Adrenal gland (tissue), 12 donors: Measurements from ENCODE around the gene CALR3. TPM values are rescaled to one million over a fixed set of nuclear protein-coding genes. Genes with fewer than 3 reads are reported as not detected.

Source experiments
- DNase-seq, 7 donors: peaks; one replicate each; pipeline ENCODE4 v3.0.0-alpha.2; 2019 to 2020
- H3K27ac ChIP-seq, 5 donors: fragments of 200-600 bp; sonication (generic) in 4 of 5; 1 replicate in 3 of 5; 2 replicates in 2 of 5; pipeline versions ENCODE4 v1.5.1 to v1.8.0; 2016 to 2020; ENCODE audit warnings: mild to moderate bottlenecking in 1 of 5
- H3K27me3 ChIP-seq: fragments of 200-600 bp; 2 replicates; pipeline ENCODE4 v1.8.0; 2021
- H3K36me3 ChIP-seq, 2 donors: fragments of 200-600 bp; replicated peaks in 1 of 2; 1 replicate in 1 of 2; 2 replicates in 1 of 2; pipeline versions ENCODE4 v1.5.1 to v1.8.0; 2018 to 2022
- H3K4me1 ChIP-seq, 2 donors: fragments of 200-600 bp; replicated peaks in 1 of 2; 1 replicate in 1 of 2; 2 replicates in 1 of 2; pipeline versions ENCODE4 v1.5.1 to v1.8.0; 2018 to 2021
- H3K4me3 ChIP-seq, 4 donors: fragments of 200-600 bp; sonication (generic) in 3 of 4; one replicate each; pipeline ENCODE4 v1.5.1; 2016 to 2018
- H3K9me3 ChIP-seq, 3 donors: fragments of 200-600 bp; sonication (generic) in 1 of 3; replicated peaks in 1 of 3; 1 replicate in 2 of 3; 2 replicates in 1 of 3; pipeline versions ENCODE4 v1.5.1 to v1.8.0; 2016 to 2021
- CTCF ChIP-seq, 6 experiments: fragments of 450-650 bp in 4 of 6; fragments of 200-600 bp in 2 of 6; sonication (generic) in 1 of 6; IDR thresholded peaks; 1 replicate in 5 of 6; 2 replicates in 1 of 6; pipeline versions ENCODE4 v1.5.1 to v1.8.0; 2016 to 2021; ENCODE audit warnings: antibody characterized with exemption in 6 of 6, mild to moderate bottlenecking in 2 of 6, moderate library complexity in 1 of 6
- POLR2A ChIP-seq, 2 donors: fragments of 450-650 bp; IDR thresholded peaks; one replicate each; pipeline ENCODE4 v1.6.1; 2017; ENCODE audit warnings: antibody characterized with exemption in 2 of 2, mild to moderate bottlenecking in 2 of 2, moderate library complexity in 1 of 2
- WGBS, 4 donors: extraction: QIAGEN DNeasy Blood & Tissue Kit in 2 of 4; methylation state at CpG; one replicate each; pipeline versions ENCODE4 v1.1.5 to v1.1.7; 2013 to 2017; 5-methylcytosine and 5-hydroxymethylcytosine counted together
- intact Hi-C, 2 donors: fragments of 100-400 bp; cut with DNase I; formaldehyde crosslinking; loops; one replicate each; pipeline versions ENCODE4 v1.14.1 to v1.15.0; 2022 to 2023
- polyA plus RNA-seq, 3 donors: library from polyadenylated mRNA; stranded (reverse); fragments of 200-250 nt in 2 of 3; fragments of 350-450 nt in 1 of 3; fragmentation: Illumina TruSeq in 1 of 3; extraction: RNeasy Lipid Tissue Mini Kit (QIAGEN cat#74804) in 1 of 3; gene quantifications; one replicate each; pipeline ENCODE4 v1.2.3, GENCODE V29; 2013 to 2014
- total RNA-seq, 9 donors: library from RNA; depleted of rRNA in 4 of 9; stranded (reverse); fragments of >200 nt in 4 of 9; fragments of 120-200 nt in 1 of 9; fragmentation: NEBNext Ultra II Directional in 1 of 9; extraction: Animal tissue kit (Norgen Biotek cat#: 25700) in 1 of 9; gene quantifications; one replicate each; pipeline versions ENCODE4 v1.1.0 to v1.2.4, GENCODE V29; 2013 to 2023
- donor health status: healthy with polysubstance abuse.
- donor health status: Bipolar disorder and iron deficiency.
- donor health status: DM: yes; HTN: yes; CAD: no.
- donor health status: DM: no; HTN: no; CAD: no.
- donor health status: DM: no; HTN: no; CAD: no.
- donor health status: DM: yes; HTN: yes; CAD: no.

CALR3 gene
- total and polyA plus RNA-seq, 12 donors, result 0.07 to 0.41 (median 0.14) TPM; not detected in 8

GRCh38 chr19:16442386-16443276, 53.3 kb downstream of the CALR3 start:
- intact Hi-C loops, result no loop called here
- peak in 5 of 7 donors; percentile 40 to 82 (median 45) for DNase-seq
- H3K4me3 ChIP-seq, result no peak overlapping the region
- H3K27ac ChIP-seq, result peak overlapping the region in 2 of 5 donors; percentile 22 to 64
- H3K27me3 ChIP-seq, result no peaks in the 10 kb centered on the region
- peaks cover 13 to 57% of the 10 kb centered on the region in 2 donors for H3K4me1 ChIP-seq
- TF ChIP-seq POLR2A (IDR thresholded peaks at IDR 0.05), result no peak
- TF ChIP-seq CTCF (IDR thresholded peaks at IDR 0.05), result no peak
- H3K36me3 ChIP-seq, result peaks cover 0 to 12% of the 10 kb centered on the region in 2 donors
- H3K9me3 ChIP-seq, result no peaks in the 10 kb centered on the region
- WGBS, 4 donors, result 51 to 63% (median 56%) methylated on average over 7 to 19 of the region's 19 CpGs

- H3K4me3 ChIP-seq, result no peak overlapping the region
- no peaks in the 10 kb centered on the region for H3K9me3 ChIP-seq
- 77 to 80% (median 78%) methylated on average over 13 to 14 of the region's 14 CpGs for WGBS, 4 donors
- H3K27ac ChIP-seq, result peak overlapping the region in 1 of 5 donors; percentile 64
- peaks cover 0 to 12% of the 10 kb centered on the region in 2 donors for H3K36me3 ChIP-seq
- DNase-seq, result peak in 4 of 7 donors; percentile 45 to 72 (median 56)
- TF ChIP-seq POLR2A (IDR thresholded peaks at IDR 0.05) (no peak), CTCF (IDR thresholded peaks at IDR 0.05) (peak; percentile 22 to 51 (median 41))
- peaks cover 5 to 48% of the 10 kb centered on the region in 2 donors for H3K4me1 ChIP-seq
- H3K27me3 ChIP-seq, result no peaks in the 10 kb centered on the region
- intact Hi-C loops, result no loop called here
Measured at GRCh38 chr19:16441661-16442162, 54.3 kb downstream of the CALR3 start.

- peaks cover 0 to 20% of the 10 kb centered on the region in 2 donors for H3K4me1 ChIP-seq
- H3K27me3 ChIP-seq, result no peaks in the 10 kb centered on the region
- no peaks in the 10 kb centered on the region for H3K9me3 ChIP-seq
- 73 to 75% (median 75%) methylated on average over 6 of the region's 6 CpGs for WGBS, 4 donors
- TF ChIP-seq CTCF (IDR thresholded peaks at IDR 0.05), result no peak
- no peak for TF ChIP-seq POLR2A (IDR thresholded peaks at IDR 0.05)
- intact Hi-C loops, result no loop called here
- DNase-seq, result no peak
- H3K36me3 ChIP-seq, result peaks cover 0 to 25% of the 10 kb centered on the region in 2 donors
- peak overlapping the region in 2 of 5 donors; percentile 73 to 74 for H3K27ac ChIP-seq
- H3K4me3 ChIP-seq, result no peak overlapping the region
Measured at GRCh38 chr19:16436780-16437332, 59.1 kb downstream of the CALR3 start.

GRCh38 chr19:16435999-16436650, 59.8 kb downstream of the CALR3 start:
- TF ChIP-seq POLR2A (IDR thresholded peaks at IDR 0.05), result no peak
- TF ChIP-seq CTCF (IDR thresholded peaks at IDR 0.05), result no peak
- 43 to 58% (median 52%) methylated on average over 9 of the region's 9 CpGs for WGBS, 4 donors
- Histone ChIP-seq H3K27me3 (no peaks in the 10 kb centered on the region), H3K36me3 (peaks cover 0 to 25% of the 10 kb centered on the region in 2 donors), H3K4me3 (no peak overlapping the region), H3K4me1 (peaks cover 0 to 19% of the 10 kb centered on the region in 2 donors), H3K27ac (peak overlapping the region in 3 of 5 donors; percentile 18 to 88 (median 73)), H3K9me3 (no peaks in the 10 kb centered on the region)
- no peak for DNase-seq
- intact Hi-C loops, result no loop called here
